A673 (cell line): ENCODE data around the gene ALLC. TPM values are rescaled to one million over a fixed set of nuclear protein-coding genes. Genes with fewer than 3 reads are reported as not detected.

Experiments
- BruUV-seq: library from RNA; stranded (reverse); fragments of 400-500 nt; replicated peaks from 2 replicates; lab custom pipeline; 2021; lab: Mats Ljungman, UMichigan
- CTCF ChIA-PET: fragments of 300-600 bp; sonication (Branson Sonifier 250); formaldehyde crosslinking; loops from one replicate; lab custom pipeline; 2022; ENCODE audit warnings: antibody characterized with exemption; lab: Charles Lee
- POLR2A ChIA-PET: fragments of 300-600 bp; sonication (Branson Sonifier 250); formaldehyde crosslinking; loops from one replicate; lab custom pipeline; 2022; ENCODE audit warnings: antibody characterized with exemption; ENCODE audit not compliant: low non-redundant PET; lab: Charles Lee
- DNase-seq: peaks from one replicate; pipeline ENCODE4 v3.0.0-alpha.2; 2015; ENCODE audit warnings: low spot score
- H3K27ac ChIP-seq: fragments of 200-600 bp; sonication (generic); 2 replicates; pipeline ENCODE4 v1.5.1; 2016; ENCODE audit warnings: mixed run types, low read depth, mild to moderate bottlenecking, mixed read lengths, antibody characterized with exemption, low read length; ENCODE audit not compliant: poor library complexity, severe bottlenecking
- H3K27me3 ChIP-seq: fragments of 200-600 bp; sonication (generic); replicated peaks from 2 replicates; pipeline ENCODE4 v1.6.1; 2017; ENCODE audit warnings: mixed run types, low read depth, mild to moderate bottlenecking, mixed read lengths, antibody characterized with exemption, low read length; ENCODE audit not compliant: insufficient read depth, poor library complexity
- H3K36me3 ChIP-seq: fragments of 200-600 bp; sonication (generic); 2 replicates; pipeline ENCODE4 v1.6.1; 2016; ENCODE audit warnings: mixed run types, mild to moderate bottlenecking, mixed read lengths, antibody characterized with exemption, low read length; ENCODE audit not compliant: insufficient read depth, poor library complexity, severe bottlenecking
- H3K4me1 ChIP-seq: fragments of 200-600 bp; sonication (generic); 2 replicates; pipeline ENCODE4 v1.6.1; 2017; ENCODE audit warnings: mixed run types, mild to moderate bottlenecking, mixed read lengths, antibody characterized with exemption, low read length; ENCODE audit not compliant: insufficient read depth, poor library complexity, severe bottlenecking
- H3K4me3 ChIP-seq: fragments of 200-600 bp; sonication (generic); 2 replicates; pipeline ENCODE4 v1.5.1; 2016; ENCODE audit warnings: low read depth, mixed run types, mild to moderate bottlenecking, mixed read lengths, low read length; ENCODE audit not compliant: poor library complexity, severe bottlenecking
- H3K9me3 ChIP-seq: fragments of 200-600 bp; sonication (generic); 2 replicates; pipeline ENCODE4 v1.6.1; 2016; ENCODE audit warnings: mixed run types, low read depth, mild to moderate bottlenecking, mixed read lengths, antibody characterized with exemption, low read length; ENCODE audit not compliant: poor library complexity, severe bottlenecking
- EZH2 ChIP-seq: fragments of 200-600 bp; sonication (generic); IDR thresholded peaks from 2 replicates; pipeline ENCODE4 v1.6.1; 2017; ENCODE audit warnings: borderline replicate concordance, low read depth, mild to moderate bottlenecking, mixed read lengths, antibody characterized with exemption, low read length; ENCODE audit not compliant: poor library complexity, severe bottlenecking
- intact Hi-C: fragments of 100-400 bp; cut with micrococcal nuclease; formaldehyde crosslinking; loops from one replicate; pipeline ENCODE4 v1.10.0; 2022; ENCODE audit not compliant: unreplicated experiment
- total RNA-seq: library from RNA; stranded (reverse); gene quantifications from 2 replicates; pipeline ENCODE4 v1.2.3, GENCODE V29; 2021
- TF ChIP-seq, protein P1 (sequence below): fragments of 300-800, 200-600 bp; sonication (generic); conservative IDR thresholded peaks from 2 replicates; pipeline ENCODE4 v1.5.1; 2017; ENCODE audit warnings: low read depth, mild to moderate bottlenecking, antibody characterized with exemption, low read length, moderate library complexity, mixed read lengths

The ALLC gene
- total RNA-seq, 1 experiment from 2014 or later, result not detected

DNA sequence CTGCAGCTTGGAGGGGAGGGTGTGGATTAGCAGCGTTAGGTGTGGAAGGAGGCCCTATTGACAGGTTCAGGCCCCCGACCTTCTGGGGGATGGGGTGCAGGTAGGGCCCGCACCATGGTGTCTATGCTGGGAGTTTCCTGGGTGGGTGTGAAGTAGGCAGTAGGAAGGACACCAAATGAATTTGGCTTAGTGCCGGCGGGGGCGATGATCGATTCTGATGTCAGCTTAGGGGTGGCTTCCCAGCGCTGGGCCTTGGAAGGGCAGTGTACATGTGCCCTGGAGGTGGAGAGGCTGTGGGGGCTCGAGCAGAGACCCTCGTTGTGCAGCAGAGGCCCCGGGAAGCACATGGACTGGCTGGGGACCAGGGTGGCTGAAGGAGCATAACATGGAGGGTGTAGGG is 67.0 kb downstream of the ALLC start:
- H3K9me3 ChIP-seq, result no peaks in the 10 kb centered on the region
- no TSS peak for BruUV-seq
- H3K4me1 ChIP-seq, result peaks cover 6% of the 10 kb centered on the region
- intact Hi-C loops, result loop anchor here (5.0 kb wide), 3 partner anchors 102 to 427 kb away; no protein-coding TSS in a partner anchor
- no peak overlapping the region for H3K4me3 ChIP-seq
- H3K36me3 ChIP-seq, result no peaks in the 10 kb centered on the region
- H3K27me3 ChIP-seq, result no peaks in the 10 kb centered on the region
- TF ChIP-seq, protein P1, sequence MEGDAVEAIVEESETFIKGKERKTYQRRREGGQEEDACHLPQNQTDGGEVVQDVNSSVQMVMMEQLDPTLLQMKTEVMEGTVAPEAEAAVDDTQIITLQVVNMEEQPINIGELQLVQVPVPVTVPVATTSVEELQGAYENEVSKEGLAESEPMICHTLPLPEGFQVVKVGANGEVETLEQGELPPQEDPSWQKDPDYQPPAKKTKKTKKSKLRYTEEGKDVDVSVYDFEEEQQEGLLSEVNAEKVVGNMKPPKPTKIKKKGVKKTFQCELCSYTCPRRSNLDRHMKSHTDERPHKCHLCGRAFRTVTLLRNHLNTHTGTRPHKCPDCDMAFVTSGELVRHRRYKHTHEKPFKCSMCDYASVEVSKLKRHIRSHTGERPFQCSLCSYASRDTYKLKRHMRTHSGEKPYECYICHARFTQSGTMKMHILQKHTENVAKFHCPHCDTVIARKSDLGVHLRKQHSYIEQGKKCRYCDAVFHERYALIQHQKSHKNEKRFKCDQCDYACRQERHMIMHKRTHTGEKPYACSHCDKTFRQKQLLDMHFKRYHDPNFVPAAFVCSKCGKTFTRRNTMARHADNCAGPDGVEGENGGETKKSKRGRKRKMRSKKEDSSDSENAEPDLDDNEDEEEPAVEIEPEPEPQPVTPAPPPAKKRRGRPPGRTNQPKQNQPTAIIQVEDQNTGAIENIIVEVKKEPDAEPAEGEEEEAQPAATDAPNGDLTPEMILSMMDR, result no peak
- no peak for TF ChIP-seq EZH2
- CTCF ChIA-PET, result no interaction called here
- no peak for DNase-seq
- H3K27ac ChIP-seq, result no peak overlapping the region
- POLR2A ChIA-PET, result no interaction called here

DNA sequence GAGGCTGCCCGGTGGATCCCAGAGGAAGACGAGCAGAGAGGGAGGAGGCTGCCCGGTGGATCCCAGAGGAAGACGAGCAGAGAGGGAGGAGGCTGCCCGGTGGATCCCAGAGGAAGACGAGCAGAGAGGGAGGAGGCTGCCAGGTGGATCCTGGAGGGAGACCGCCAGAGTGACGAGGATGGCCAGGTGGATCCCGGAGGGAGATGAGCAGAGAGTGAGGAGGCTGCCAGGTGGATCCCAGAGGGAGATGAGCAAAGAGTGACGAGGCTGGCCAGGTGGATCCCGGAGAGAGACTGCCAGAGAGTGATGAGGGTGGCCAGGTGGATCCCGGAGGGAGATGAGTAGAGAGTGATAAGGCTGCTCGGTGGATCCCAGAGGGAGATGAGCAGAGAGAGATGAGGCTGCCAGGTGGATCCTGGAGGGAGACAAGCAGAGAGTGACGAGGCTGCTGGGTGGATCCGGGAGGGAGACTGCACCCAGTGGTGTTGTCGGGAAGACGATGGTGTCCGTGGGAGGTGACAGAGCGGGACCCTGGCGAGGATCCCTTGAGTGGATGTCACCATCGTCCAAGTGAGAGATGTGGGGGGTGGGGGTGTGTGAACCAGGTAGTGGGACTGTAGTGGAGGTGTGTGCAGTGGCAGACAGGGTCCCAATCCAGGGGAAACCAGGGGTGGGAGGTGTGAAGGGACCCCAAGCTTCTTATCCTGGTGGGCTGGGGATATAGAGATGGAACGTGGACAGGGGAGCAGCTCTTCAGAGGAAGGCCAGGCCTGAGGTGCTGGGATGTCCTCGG is 67.7 kb downstream of the ALLC start:
- intact Hi-C loops, result loop anchor here (5.0 kb wide), 3 partner anchors 102 to 427 kb away; no protein-coding TSS in a partner anchor
- Histone ChIP-seq H3K4me3 (no peak overlapping the region), H3K27ac (no peak overlapping the region), H3K9me3 (no peaks in the 10 kb centered on the region), H3K36me3 (no peaks in the 10 kb centered on the region), H3K27me3 (no peaks in the 10 kb centered on the region), H3K4me1 (peaks cover 6% of the 10 kb centered on the region)
- ChIA-PET POLR2A (no interaction called here), CTCF (no interaction called here)
- no peak for DNase-seq
- TF ChIP-seq, protein P1, result no peak
- no peak for TF ChIP-seq EZH2
- BruUV-seq, result no TSS peak

DNA sequence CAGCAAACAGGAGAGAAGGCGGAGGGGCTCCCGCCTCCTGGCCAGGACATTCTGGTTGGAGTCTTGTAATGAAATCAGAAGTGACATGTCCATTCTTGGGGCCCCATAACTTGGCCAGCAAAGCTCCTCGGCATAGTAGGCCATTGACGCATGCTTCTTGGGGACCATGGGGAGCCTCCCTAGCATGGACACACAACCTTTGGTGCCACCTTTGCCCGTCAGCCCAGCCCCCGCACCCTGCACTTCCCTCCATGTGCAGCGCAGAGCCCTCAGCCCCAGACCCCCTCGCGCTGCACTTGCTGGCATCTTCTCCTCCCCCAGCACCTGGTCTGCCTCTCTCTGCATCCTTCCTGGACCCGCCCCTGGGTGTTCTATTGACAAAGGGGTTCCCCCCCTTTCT is 68.5 kb downstream of the ALLC start:
- no peak for DNase-seq
- POLR2A ChIA-PET, result no interaction called here
- H3K4me3 ChIP-seq, result no peak overlapping the region
- no peaks in the 10 kb centered on the region for H3K27me3 ChIP-seq
- no peaks in the 10 kb centered on the region for H3K9me3 ChIP-seq
- peaks cover 6% of the 10 kb centered on the region for H3K4me1 ChIP-seq
- H3K27ac ChIP-seq, result no peak overlapping the region
- CTCF ChIA-PET, result no interaction called here
- no TSS peak for BruUV-seq
- TF ChIP-seq, protein P1, result no peak
- TF ChIP-seq EZH2, result no peak
- no peaks in the 10 kb centered on the region for H3K36me3 ChIP-seq
- intact Hi-C loops, result loop anchor here (5.0 kb wide), 3 partner anchors 101 to 426 kb away; no protein-coding TSS in a partner anchor
